ENCODE data around the gene OLFML3. TPM values are rescaled to one million over a fixed set of nuclear protein-coding genes. Genes with fewer than 3 reads are reported as not detected.

The OLFML3 gene
- total and polyA plus RNA-seq, 2 of the 13 experiments (the other 11 are each of a cell fraction or from before 2014, with no cell fraction given) = 2.0 to 5.1 TPM

DNA sequence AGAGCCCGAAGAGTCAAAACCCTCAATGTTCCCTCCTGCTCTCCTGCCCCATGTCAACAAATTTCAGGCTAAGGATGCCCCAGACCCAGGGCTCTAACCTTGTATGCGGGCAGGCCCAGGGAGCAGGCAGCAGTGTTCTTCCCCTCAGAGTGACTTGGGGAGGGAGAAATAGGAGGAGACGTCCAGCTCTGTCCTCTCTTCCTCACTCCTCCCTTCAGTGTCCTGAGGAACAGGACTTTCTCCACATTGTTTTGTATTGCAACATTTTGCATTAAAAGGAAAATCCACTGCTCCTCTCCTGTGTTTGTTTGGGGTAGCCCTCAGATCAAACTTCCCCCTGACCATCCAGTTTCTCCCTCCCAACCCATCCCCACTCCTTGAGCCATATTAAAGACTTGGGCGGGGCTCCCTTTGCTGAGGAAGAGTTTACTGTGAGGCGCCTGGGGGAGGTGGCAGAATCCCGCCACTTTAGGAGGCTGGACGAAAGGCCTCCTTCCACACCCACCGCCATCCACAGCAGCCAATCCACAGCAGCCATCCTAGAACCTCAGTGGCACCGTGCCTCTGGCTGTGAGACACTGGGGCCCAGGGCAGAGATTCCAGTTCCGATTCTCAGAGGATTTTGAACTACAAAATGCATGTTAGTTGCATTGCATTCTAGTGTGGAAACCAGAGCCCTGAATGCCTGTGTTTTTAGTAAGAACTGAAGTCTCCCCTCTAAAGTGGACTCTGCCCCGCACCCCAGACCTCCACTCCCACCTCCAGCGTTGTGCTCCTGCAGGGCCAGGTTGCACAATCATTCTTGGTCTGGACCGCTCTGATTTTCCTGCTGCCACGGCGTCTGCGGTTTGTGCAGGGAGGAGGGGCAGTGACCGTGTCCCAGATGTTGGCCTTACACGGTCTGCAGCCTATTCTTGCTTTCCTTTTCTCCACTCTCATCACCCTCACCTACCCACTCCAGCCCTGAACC is 3.0 kb downstream of the OLFML3 start (continued):
- TF ChIP-seq, protein P1, sequence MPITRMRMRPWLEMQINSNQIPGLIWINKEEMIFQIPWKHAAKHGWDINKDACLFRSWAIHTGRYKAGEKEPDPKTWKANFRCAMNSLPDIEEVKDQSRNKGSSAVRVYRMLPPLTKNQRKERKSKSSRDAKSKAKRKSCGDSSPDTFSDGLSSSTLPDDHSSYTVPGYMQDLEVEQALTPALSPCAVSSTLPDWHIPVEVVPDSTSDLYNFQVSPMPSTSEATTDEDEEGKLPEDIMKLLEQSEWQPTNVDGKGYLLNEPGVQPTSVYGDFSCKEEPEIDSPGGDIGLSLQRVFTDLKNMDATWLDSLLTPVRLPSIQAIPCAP (CRISPR knock-in tag; IDR thresholded peaks at IDR 0.05; ENCODE audit: low read depth) = no peak
- TF ChIP-seq ZNF367 (CRISPR knock-in tag; IDR thresholded peaks at IDR 0.05; ENCODE audit: borderline replicate concordance) (no peak), GABPA (IDR thresholded peaks at IDR 0.05; ENCODE audit: low read depth, low read length) (no peak), GABPA (CRISPR knock-in tag; IDR thresholded peaks at IDR 0.05; ENCODE audit: low read depth) (no peak), ZNF33B (CRISPR knock-in tag; IDR thresholded peaks at IDR 0.05) (no peak), KAT7 (CRISPR knock-in tag; IDR thresholded peaks at IDR 0.05; ENCODE audit: borderline replicate concordance) (no peak), FOXP1 (IDR thresholded peaks at IDR 0.05) (no peak), FOXP1 (CRISPR knock-in tag; IDR thresholded peaks at IDR 0.05) (no peak), NFE2L2 (IDR thresholded peaks at IDR 0.05; ENCODE audit: low read length) (no peak), FOXA3 (CRISPR knock-in tag; IDR thresholded peaks at IDR 0.05) (no peak), PHF21A (CRISPR knock-in tag; IDR thresholded peaks at IDR 0.05) (peak; percentile 74; the same call in 1 of the 2 replicates)
- TF ChIP-seq, protein P2, sequence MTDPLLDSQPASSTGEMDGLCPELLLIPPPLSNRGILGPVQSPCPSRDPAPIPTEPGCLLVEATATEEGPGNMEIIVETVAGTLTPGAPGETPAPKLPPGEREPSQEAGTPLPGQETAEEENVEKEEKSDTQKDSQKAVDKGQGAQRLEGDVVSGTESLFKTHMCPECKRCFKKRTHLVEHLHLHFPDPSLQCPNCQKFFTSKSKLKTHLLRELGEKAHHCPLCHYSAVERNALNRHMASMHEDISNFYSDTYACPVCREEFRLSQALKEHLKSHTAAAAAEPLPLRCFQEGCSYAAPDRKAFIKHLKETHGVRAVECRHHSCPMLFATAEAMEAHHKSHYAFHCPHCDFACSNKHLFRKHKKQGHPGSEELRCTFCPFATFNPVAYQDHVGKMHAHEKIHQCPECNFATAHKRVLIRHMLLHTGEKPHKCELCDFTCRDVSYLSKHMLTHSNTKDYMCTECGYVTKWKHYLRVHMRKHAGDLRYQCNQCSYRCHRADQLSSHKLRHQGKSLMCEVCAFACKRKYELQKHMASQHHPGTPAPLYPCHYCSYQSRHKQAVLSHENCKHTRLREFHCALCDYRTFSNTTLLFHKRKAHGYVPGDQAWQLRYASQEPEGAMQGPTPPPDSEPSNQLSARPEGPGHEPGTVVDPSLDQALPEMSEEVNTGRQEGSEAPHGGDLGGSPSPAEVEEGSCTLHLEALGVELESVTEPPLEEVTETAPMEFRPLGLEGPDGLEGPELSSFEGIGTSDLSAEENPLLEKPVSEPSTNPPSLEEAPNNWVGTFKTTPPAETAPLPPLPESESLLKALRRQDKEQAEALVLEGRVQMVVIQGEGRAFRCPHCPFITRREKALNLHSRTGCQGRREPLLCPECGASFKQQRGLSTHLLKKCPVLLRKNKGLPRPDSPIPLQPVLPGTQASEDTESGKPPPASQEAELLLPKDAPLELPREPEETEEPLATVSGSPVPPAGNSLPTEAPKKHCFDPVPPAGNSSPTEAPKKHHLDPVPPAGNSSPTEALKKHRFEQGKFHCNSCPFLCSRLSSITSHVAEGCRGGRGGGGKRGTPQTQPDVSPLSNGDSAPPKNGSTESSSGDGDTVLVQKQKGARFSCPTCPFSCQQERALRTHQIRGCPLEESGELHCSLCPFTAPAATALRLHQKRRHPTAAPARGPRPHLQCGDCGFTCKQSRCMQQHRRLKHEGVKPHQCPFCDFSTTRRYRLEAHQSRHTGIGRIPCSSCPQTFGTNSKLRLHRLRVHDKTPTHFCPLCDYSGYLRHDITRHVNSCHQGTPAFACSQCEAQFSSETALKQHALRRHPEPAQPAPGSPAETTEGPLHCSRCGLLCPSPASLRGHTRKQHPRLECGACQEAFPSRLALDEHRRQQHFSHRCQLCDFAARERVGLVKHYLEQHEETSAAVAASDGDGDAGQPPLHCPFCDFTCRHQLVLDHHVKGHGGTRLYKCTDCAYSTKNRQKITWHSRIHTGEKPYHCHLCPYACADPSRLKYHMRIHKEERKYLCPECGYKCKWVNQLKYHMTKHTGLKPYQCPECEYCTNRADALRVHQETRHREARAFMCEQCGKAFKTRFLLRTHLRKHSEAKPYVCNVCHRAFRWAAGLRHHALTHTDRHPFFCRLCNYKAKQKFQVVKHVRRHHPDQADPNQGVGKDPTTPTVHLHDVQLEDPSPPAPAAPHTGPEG (CRISPR knock-in tag; IDR thresholded peaks at IDR 0.05) = no peak
- TF ChIP-seq, protein P3, sequence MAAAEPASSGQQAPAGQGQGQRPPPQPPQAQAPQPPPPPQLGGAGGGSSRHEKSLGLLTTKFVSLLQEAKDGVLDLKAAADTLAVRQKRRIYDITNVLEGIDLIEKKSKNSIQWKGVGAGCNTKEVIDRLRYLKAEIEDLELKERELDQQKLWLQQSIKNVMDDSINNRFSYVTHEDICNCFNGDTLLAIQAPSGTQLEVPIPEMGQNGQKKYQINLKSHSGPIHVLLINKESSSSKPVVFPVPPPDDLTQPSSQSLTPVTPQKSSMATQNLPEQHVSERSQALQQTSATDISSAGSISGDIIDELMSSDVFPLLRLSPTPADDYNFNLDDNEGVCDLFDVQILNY (CRISPR knock-in tag; conservative IDR thresholded peaks at IDR 0.05) = no peak
- TF ChIP-seq, protein P4, sequence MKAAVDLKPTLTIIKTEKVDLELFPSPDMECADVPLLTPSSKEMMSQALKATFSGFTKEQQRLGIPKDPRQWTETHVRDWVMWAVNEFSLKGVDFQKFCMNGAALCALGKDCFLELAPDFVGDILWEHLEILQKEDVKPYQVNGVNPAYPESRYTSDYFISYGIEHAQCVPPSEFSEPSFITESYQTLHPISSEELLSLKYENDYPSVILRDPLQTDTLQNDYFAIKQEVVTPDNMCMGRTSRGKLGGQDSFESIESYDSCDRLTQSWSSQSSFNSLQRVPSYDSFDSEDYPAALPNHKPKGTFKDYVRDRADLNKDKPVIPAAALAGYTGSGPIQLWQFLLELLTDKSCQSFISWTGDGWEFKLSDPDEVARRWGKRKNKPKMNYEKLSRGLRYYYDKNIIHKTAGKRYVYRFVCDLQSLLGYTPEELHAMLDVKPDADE (CRISPR knock-in tag; IDR thresholded peaks at IDR 0.05) = no peak
- TF ChIP-seq, protein P5, sequence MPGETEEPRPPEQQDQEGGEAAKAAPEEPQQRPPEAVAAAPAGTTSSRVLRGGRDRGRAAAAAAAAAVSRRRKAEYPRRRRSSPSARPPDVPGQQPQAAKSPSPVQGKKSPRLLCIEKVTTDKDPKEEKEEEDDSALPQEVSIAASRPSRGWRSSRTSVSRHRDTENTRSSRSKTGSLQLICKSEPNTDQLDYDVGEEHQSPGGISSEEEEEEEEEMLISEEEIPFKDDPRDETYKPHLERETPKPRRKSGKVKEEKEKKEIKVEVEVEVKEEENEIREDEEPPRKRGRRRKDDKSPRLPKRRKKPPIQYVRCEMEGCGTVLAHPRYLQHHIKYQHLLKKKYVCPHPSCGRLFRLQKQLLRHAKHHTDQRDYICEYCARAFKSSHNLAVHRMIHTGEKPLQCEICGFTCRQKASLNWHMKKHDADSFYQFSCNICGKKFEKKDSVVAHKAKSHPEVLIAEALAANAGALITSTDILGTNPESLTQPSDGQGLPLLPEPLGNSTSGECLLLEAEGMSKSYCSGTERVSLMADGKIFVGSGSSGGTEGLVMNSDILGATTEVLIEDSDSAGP (CRISPR knock-in tag; IDR thresholded peaks at IDR 0.05; ENCODE audit: borderline replicate concordance) = peak; percentile 32; the same call in 1 of the 2 replicates
- TF ChIP-seq, protein P6, sequence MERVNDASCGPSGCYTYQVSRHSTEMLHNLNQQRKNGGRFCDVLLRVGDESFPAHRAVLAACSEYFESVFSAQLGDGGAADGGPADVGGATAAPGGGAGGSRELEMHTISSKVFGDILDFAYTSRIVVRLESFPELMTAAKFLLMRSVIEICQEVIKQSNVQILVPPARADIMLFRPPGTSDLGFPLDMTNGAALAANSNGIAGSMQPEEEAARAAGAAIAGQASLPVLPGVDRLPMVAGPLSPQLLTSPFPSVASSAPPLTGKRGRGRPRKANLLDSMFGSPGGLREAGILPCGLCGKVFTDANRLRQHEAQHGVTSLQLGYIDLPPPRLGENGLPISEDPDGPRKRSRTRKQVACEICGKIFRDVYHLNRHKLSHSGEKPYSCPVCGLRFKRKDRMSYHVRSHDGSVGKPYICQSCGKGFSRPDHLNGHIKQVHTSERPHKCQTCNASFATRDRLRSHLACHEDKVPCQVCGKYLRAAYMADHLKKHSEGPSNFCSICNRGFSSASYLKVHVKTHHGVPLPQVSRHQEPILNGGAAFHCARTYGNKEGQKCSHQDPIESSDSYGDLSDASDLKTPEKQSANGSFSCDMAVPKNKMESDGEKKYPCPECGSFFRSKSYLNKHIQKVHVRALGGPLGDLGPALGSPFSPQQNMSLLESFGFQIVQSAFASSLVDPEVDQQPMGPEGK (CRISPR knock-in tag; IDR thresholded peaks at IDR 0.05) = peak; percentile 44; the same call in 1 of the 2 replicates

Data from HepG2 (cell line).